Sigmoid colon (tissue), 4 donors: Measurements from ENCODE around the gene CYBA.

Source experiments
- EP300 ChIP-seq, 4 donors: sonication (generic); formaldehyde crosslinking; IDR thresholded peaks; one replicate each; pipeline ENCODE4 v1.6.1; 2017; ENCODE audit warnings: antibody characterized with exemption in 4 of 4
- POLR2AphosphoS5 ChIP-seq, 4 donors: sonication (generic); formaldehyde crosslinking; IDR thresholded peaks; one replicate each; pipeline ENCODE4 v1.6.1; 2017; ENCODE audit warnings: antibody characterized with exemption in 4 of 4
- TF ChIP-seq, protein P1 (sequence below), 4 experiments: fragments of 450-650 bp in 3 of 4; fragments of 200-600 bp in 1 of 4; IDR thresholded peaks; one replicate each; pipeline ENCODE4 v1.5.1; 2016 to 2019; ENCODE audit warnings: antibody characterized with exemption in 4 of 4, mild to moderate bottlenecking in 3 of 4, moderate library complexity in 2 of 4

DNA sequence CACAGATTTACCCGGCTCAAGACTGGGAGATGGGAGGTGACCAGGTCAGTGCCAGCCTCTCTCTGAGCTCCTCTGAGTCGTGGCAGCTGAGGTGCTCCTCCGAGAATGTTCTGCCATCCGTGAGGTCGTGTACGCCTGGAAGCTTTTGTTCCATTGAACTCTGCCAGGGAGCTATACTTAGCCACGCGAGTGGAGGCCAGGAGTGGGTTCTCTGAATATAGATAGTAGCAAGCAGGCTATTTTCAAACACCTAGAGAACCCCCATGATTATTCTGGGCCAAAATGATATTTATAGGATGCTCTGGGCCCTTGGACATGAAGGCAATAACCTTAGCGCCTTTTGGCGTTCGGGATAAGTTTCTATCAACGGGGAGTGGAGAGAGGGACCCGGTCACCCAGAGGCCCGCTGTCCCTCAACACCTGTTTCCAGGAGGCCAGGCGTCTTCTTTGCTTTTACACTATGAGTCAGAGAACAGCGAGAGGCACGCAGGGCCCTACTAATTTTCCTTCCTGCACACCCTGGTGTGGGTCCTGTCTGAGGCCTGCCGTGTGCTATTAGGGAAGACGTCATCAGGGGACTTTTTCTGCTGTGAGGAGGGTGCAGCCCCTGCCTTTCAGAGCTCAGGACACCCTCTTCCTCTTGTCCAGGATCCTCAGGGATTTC, 23.0 kb upstream of the CYBA start:
- no peak for TF ChIP-seq EP300 (IDR thresholded peaks at IDR 0.05)
- TF ChIP-seq, protein P1, sequence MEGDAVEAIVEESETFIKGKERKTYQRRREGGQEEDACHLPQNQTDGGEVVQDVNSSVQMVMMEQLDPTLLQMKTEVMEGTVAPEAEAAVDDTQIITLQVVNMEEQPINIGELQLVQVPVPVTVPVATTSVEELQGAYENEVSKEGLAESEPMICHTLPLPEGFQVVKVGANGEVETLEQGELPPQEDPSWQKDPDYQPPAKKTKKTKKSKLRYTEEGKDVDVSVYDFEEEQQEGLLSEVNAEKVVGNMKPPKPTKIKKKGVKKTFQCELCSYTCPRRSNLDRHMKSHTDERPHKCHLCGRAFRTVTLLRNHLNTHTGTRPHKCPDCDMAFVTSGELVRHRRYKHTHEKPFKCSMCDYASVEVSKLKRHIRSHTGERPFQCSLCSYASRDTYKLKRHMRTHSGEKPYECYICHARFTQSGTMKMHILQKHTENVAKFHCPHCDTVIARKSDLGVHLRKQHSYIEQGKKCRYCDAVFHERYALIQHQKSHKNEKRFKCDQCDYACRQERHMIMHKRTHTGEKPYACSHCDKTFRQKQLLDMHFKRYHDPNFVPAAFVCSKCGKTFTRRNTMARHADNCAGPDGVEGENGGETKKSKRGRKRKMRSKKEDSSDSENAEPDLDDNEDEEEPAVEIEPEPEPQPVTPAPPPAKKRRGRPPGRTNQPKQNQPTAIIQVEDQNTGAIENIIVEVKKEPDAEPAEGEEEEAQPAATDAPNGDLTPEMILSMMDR (IDR thresholded peaks at IDR 0.05) = no peak
- no peak for TF ChIP-seq POLR2AphosphoS5 (IDR thresholded peaks at IDR 0.05)
